Stomach (tissue), 4 donors: ENCODE results near the gene PRICKLE2.

Experiments used
- EP300 ChIP-seq: sonication (generic); formaldehyde crosslinking; IDR thresholded peaks from one replicate; pipeline ENCODE4 v1.6.1; 2017; ENCODE audit warnings: antibody characterized with exemption
- POLR2AphosphoS5 ChIP-seq, 3 donors: sonication (generic); formaldehyde crosslinking; IDR thresholded peaks; one replicate each; pipeline ENCODE4 v1.6.1; 2016; ENCODE audit warnings: antibody characterized with exemption in 3 of 3
- TF ChIP-seq, protein P1 (sequence below), 7 experiments: fragments of 450-650 bp in 4 of 7; fragments of 200-600 bp in 3 of 7; sonication (generic) in 3 of 7; IDR thresholded peaks; one replicate each; pipeline ENCODE4 v1.5.1; 2016 to 2019; ENCODE audit warnings: antibody characterized with exemption in 7 of 7, control low read depth in 2 of 7, mild to moderate bottlenecking in 1 of 7

DNA sequence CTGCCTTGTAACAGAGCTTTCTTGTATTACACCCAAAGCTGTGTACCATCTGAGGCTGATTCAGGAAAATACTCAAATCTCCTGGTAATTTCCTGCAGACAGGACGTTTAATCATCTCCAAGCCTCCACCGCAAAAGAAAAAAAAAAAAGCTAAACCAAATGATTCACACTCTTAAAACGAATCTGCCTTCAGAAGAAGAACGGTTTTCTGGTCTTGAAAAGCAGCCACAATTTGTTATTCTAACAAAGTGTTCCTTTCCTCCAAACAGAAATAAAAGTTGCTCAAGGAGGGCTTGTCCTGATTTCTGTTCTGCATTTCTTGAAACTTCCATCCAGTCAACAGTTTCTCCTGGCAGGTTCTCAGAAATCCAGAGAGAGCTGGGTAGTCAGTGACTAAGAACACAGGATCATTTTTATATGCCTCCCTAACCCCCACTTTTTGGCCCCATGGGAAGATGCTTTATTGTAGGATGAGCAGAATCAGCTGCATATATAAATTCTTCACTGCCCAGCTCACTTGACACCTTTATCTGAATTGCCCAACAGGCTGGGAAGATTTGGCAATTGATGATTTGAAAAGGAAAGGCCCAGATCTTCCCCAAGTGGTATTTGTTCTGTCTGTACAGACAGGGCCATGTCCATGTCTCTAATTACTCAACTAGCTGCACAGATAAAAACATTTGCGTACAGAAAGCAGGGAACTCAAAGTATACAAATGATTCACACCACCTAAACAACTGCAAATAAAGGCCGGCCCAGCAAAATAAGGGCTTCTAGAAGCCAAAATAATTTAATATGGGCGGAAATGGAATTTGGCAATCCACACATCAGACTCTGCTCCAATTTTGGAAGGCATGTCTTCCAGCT is 41.0 kb upstream of the PRICKLE2 start:
- TF ChIP-seq POLR2AphosphoS5 (IDR thresholded peaks at IDR 0.05) (no peak), EP300 (no peak)
- TF ChIP-seq, protein P1, sequence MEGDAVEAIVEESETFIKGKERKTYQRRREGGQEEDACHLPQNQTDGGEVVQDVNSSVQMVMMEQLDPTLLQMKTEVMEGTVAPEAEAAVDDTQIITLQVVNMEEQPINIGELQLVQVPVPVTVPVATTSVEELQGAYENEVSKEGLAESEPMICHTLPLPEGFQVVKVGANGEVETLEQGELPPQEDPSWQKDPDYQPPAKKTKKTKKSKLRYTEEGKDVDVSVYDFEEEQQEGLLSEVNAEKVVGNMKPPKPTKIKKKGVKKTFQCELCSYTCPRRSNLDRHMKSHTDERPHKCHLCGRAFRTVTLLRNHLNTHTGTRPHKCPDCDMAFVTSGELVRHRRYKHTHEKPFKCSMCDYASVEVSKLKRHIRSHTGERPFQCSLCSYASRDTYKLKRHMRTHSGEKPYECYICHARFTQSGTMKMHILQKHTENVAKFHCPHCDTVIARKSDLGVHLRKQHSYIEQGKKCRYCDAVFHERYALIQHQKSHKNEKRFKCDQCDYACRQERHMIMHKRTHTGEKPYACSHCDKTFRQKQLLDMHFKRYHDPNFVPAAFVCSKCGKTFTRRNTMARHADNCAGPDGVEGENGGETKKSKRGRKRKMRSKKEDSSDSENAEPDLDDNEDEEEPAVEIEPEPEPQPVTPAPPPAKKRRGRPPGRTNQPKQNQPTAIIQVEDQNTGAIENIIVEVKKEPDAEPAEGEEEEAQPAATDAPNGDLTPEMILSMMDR (IDR thresholded peaks at IDR 0.05) = no peak
